Stomach (tissue), 4 donors: ENCODE results near the gene NR5A2.

Experiments used
- CTCF ChIP-seq, 7 experiments: fragments of 450-650 bp in 4 of 7; fragments of 200-600 bp in 3 of 7; sonication (generic) in 3 of 7; IDR thresholded peaks; one replicate each; pipeline ENCODE4 v1.5.1; 2016 to 2019; ENCODE audit warnings: antibody characterized with exemption in 7 of 7, control low read depth in 2 of 7, mild to moderate bottlenecking in 1 of 7
- POLR2A ChIP-seq, 4 donors: fragments of 450-650 bp; IDR thresholded peaks; one replicate each; pipeline ENCODE4 v1.6.1; 2016; ENCODE audit warnings: antibody characterized with exemption in 4 of 4, control low read depth in 2 of 4, mild to moderate bottlenecking in 1 of 4, moderate library complexity in 1 of 4
- POLR2AphosphoS5 ChIP-seq, 3 donors: sonication (generic); formaldehyde crosslinking; IDR thresholded peaks; one replicate each; pipeline ENCODE4 v1.6.1; 2016; ENCODE audit warnings: antibody characterized with exemption in 3 of 3

DNA sequence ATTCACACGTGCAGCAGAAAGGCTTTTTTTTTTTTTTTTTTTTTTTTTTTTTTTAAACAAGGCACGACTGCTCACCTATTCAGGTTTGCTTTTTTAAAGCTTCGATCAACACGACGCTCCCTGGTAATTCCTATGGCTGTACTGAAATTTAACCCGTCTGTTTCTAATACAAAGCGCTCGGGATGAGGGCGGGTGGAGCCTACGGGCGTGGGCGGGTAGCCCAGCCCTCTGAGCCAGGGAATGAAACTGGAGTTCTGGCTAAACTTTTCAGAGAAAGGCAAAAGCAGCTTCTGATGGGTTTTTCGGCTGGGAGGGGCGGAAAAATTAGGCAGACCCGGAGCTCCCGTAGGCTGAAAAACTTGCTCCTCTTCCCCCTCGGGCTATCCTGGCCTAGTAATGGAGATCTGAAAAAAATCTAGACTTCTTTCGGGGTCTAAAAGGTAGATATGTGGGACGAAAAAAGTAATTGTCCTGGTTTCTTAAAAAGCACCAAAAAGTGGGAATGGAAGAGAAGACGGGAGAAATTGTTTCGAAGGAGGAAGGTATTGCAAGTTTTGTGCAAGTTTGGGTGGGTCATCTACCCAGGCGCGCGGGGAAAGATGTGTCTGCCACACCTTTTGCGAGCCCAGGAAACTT lies 7.4 kb downstream of the NR5A2 start:
- TF ChIP-seq POLR2AphosphoS5 (IDR thresholded peaks at IDR 0.05), result no peak
- TF ChIP-seq CTCF (IDR thresholded peaks at IDR 0.05), result no peak
- no peak for TF ChIP-seq POLR2A (IDR thresholded peaks at IDR 0.05)
